ENCODE measurements around the gene CDCA5. TPM values are rescaled to one million over a fixed set of nuclear protein-coding genes. Genes with fewer than 3 reads are reported as not detected.
A peak's percentile ranks its signal among the peaks of the same experiment; 100 is the strongest.

CDCA5 gene
- total RNA-seq, 1 experiment from 2014 or later, result 72.1 TPM

DNA sequence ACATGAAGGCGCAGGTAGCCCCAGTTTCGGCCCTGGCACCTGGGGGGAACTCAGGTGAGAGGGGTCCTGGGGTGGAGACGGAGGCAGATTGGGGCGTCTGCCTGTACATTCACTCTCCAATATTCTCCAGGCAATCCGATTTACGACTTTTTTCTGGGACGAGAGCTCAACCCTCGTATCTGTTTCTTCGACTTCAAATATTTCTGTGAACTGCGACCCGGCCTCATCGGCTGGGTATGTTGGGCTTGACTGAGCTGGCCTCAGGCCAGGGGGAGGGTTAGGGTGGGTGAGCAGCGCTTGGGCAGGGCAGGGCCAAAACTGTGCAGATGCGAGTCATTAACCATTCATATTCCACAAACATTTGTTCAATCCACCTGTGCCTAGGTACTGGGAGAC lies 29.5 kb upstream of the CDCA5 start:
- Histone ChIP-seq H3K4me1 (ENCODE audit: control insufficient read depth in 1 of 2, insufficient read depth in 2 of 2, low read length in 2 of 2) (peaks cover 22 to 52% of the 10 kb centered on the region in 2 experiments), H3K4me2 (ENCODE audit: low read length) (peak overlapping the region; percentile 92), H3K9me2 (ENCODE audit: insufficient read depth) (no peaks in the 10 kb centered on the region), H3K27me3 (ENCODE audit: insufficient read depth, low read length) (no peaks in the 10 kb centered on the region), H4K20me1 (ENCODE audit: insufficient read depth) (no peaks in the 10 kb centered on the region), H3K9ac (ENCODE audit: low read length) (peak overlapping the region; percentile 68), H2AFZ (ENCODE audit: low read depth, low read length, poor library complexity, severe bottlenecking) (no peak overlapping the region), H3K9me3 (ENCODE audit: control insufficient read depth in 1 of 2, insufficient read depth in 1 of 2, low read depth in 1 of 2, low read length in 2 of 2) (no peaks in the 10 kb centered on the region), H3K36me3 (ENCODE audit: control insufficient read depth in 1 of 2, insufficient read depth in 2 of 2, low read length in 2 of 2) (peaks cover 0 to 13% of the 10 kb centered on the region in 2 experiments; a peak in 2 of 4 replicates), H3K79me2 (ENCODE audit: insufficient read depth, low read length) (peaks cover 21% of the 10 kb centered on the region), H3K4me3 (replicated peaks in 1 of 2; ENCODE audit: low read depth in 1 of 2, low read length in 2 of 2) (peak overlapping the region; percentile 66 to 76), H3K27ac (ENCODE audit: low read depth, low read length) (peak overlapping the region; percentile 82)
- no peak for DNase-seq (ENCODE audit: low read depth, low spot score)
- ChIA-PET RAD21 (ENCODE audit: low non-redundant PET in 1 of 2, low total read pairs in 2 of 2, uncharacterized antibody in 2 of 2, unreplicated experiment in 2 of 2) (no interaction called here), CTCF (interaction anchor here (1.0 to 3.2 kb wide), 9 partner anchors 9 to 269 kb away, joined by 3 to 20 read pairs (median 4); partner anchors contain the start of genes ARL2, CAPN1, CDC42BPG and FAU), POLR2A (interaction anchor here (1.3 to 1.7 kb wide), 2 partner anchors 9 to 194 kb away, joined by 3 to 15 read pairs; partner anchors contain the start of genes FAU and MRPL49)
- intact Hi-C loops (cut with micrococcal nuclease), result loop anchor here (5.0 to 10.0 kb wide), 2 partner anchors 69 to 199 kb away; partner anchors contain the start of genes ATG2A and CAPN1
- no peak for TF ChIP-seq FOSL1 (IDR thresholded peaks at IDR 0.05; ENCODE audit: low read depth)
- TF ChIP-seq ELF1 (IDR thresholded peaks at IDR 0.05; ENCODE audit: borderline replicate concordance, low read depth), result no peak
- no peak for TF ChIP-seq ZFX (IDR thresholded peaks at IDR 0.05)
- TF ChIP-seq, protein P1, sequence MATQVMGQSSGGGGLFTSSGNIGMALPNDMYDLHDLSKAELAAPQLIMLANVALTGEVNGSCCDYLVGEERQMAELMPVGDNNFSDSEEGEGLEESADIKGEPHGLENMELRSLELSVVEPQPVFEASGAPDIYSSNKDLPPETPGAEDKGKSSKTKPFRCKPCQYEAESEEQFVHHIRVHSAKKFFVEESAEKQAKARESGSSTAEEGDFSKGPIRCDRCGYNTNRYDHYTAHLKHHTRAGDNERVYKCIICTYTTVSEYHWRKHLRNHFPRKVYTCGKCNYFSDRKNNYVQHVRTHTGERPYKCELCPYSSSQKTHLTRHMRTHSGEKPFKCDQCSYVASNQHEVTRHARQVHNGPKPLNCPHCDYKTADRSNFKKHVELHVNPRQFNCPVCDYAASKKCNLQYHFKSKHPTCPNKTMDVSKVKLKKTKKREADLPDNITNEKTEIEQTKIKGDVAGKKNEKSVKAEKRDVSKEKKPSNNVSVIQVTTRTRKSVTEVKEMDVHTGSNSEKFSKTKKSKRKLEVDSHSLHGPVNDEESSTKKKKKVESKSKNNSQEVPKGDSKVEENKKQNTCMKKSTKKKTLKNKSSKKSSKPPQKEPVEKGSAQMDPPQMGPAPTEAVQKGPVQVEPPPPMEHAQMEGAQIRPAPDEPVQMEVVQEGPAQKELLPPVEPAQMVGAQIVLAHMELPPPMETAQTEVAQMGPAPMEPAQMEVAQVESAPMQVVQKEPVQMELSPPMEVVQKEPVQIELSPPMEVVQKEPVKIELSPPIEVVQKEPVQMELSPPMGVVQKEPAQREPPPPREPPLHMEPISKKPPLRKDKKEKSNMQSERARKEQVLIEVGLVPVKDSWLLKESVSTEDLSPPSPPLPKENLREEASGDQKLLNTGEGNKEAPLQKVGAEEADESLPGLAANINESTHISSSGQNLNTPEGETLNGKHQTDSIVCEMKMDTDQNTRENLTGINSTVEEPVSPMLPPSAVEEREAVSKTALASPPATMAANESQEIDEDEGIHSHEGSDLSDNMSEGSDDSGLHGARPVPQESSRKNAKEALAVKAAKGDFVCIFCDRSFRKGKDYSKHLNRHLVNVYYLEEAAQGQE (IDR thresholded peaks at IDR 0.05; ENCODE audit: low read depth), result no peak
- TF ChIP-seq SIN3A (IDR thresholded peaks at IDR 0.05; ENCODE audit: low read depth), result no peak
- no peak for TF ChIP-seq CEBPB (IDR thresholded peaks at IDR 0.05; ENCODE audit: low read depth)
- TF ChIP-seq EZH2phosphoT487 (IDR thresholded peaks at IDR 0.05; ENCODE audit: borderline replicate concordance), result no peak
- TF ChIP-seq, protein P2, sequence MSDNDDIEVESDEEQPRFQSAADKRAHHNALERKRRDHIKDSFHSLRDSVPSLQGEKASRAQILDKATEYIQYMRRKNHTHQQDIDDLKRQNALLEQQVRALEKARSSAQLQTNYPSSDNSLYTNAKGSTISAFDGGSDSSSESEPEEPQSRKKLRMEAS (IDR thresholded peaks at IDR 0.05), result no peak
- TF ChIP-seq TCF7L2 (IDR thresholded peaks at IDR 0.05; ENCODE audit: borderline replicate concordance, extremely low read depth, insufficient read depth, insufficient read length), result no peak
- TF ChIP-seq JUND (IDR thresholded peaks at IDR 0.05), result no peak
- TF ChIP-seq EZH2 (IDR thresholded peaks at IDR 0.05), result no peak
- TF ChIP-seq EGR1 (IDR thresholded peaks at IDR 0.05; ENCODE audit: low read depth), result no peak
- TF ChIP-seq, protein P3, sequence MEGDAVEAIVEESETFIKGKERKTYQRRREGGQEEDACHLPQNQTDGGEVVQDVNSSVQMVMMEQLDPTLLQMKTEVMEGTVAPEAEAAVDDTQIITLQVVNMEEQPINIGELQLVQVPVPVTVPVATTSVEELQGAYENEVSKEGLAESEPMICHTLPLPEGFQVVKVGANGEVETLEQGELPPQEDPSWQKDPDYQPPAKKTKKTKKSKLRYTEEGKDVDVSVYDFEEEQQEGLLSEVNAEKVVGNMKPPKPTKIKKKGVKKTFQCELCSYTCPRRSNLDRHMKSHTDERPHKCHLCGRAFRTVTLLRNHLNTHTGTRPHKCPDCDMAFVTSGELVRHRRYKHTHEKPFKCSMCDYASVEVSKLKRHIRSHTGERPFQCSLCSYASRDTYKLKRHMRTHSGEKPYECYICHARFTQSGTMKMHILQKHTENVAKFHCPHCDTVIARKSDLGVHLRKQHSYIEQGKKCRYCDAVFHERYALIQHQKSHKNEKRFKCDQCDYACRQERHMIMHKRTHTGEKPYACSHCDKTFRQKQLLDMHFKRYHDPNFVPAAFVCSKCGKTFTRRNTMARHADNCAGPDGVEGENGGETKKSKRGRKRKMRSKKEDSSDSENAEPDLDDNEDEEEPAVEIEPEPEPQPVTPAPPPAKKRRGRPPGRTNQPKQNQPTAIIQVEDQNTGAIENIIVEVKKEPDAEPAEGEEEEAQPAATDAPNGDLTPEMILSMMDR (IDR thresholded peaks at IDR 0.05 in 2 of 3, conservative IDR thresholded peaks at IDR 0.05 in 1 of 3; ENCODE audit: borderline replicate concordance in 1 of 3, insufficient read depth in 1 of 3, low read depth in 2 of 3, low read length in 2 of 3), result no peak
- TF ChIP-seq, protein P4, sequence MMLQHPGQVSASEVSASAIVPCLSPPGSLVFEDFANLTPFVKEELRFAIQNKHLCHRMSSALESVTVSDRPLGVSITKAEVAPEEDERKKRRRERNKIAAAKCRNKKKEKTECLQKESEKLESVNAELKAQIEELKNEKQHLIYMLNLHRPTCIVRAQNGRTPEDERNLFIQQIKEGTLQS (IDR thresholded peaks at IDR 0.05), result no peak
- no peak for TF ChIP-seq SRF (IDR thresholded peaks at IDR 0.05; ENCODE audit: low read depth)
- no peak for TF ChIP-seq CBX3 (IDR thresholded peaks at IDR 0.05; ENCODE audit: low read depth)
- no peak for TF ChIP-seq POLR2A (IDR thresholded peaks at IDR 0.05; ENCODE audit: borderline replicate concordance, extremely low read depth, insufficient read depth, insufficient read length)
- no peak for TF ChIP-seq ZNF274 (IDR thresholded peaks at IDR 0.05; ENCODE audit: low read depth, low read length)
- TF ChIP-seq SP1 (IDR thresholded peaks at IDR 0.05; ENCODE audit: low read depth), result no peak
- no peak for TF ChIP-seq RAD21 (IDR thresholded peaks at IDR 0.05; ENCODE audit: low read depth)
- no peak for ATAC-seq
- no TSS peak for BruUV-seq (replicated peaks)
